ENCODE data around the gene PCP4.

GRCh38 chr21:39972976-39973770 is 105.9 kb downstream of the PCP4 start:
- no peak for TF ChIP-seq POLR2AphosphoS5 (IDR thresholded peaks at IDR 0.05; ENCODE audit: low read depth, low read length)
- no peak for TF ChIP-seq TAF1 (IDR thresholded peaks at IDR 0.05; ENCODE audit: borderline replicate concordance, low read depth, low read length)

All from GM12892 (cell line).